GM12801 (cell line): ENCODE data around the gene MTA3.

Experiments
- CTCF ChIP-seq: IDR thresholded peaks from one replicate; pipeline ENCODE4 v1.5.1; 2011; ENCODE audit warnings: control low read depth; ENCODE audit not compliant: insufficient read length; ENCODE audit errors: extremely low read depth

Gene MTA3

GRCh38 chr2:42757981-42758740 is 189.7 kb downstream of the MTA3 start:
- TF ChIP-seq CTCF: no peak

- TF ChIP-seq CTCF: no peak
These were observed 190.3 kb downstream of the MTA3 start for GRCh38 chr2:42758751-42759150.

DNA sequence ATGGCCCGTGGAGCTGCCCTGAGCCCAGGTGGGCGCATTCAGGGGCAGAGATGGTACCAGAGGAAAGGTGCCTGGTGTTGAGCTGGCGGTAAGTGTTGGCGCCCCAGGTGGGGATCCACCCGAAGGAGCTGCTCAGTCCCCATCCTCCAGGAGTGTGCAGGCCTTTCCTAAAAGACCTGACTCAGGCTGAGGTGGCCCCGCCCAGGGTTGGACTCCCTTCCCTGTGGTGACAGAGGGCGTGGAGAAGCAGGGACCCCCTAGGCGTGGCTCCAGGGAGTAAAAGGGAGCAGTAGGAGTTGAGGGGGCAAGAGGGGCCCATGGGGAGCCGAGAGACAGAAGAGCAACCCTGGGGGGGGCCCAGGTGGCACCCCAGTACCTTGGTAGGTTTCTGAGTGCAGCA is 193.1 kb downstream of the MTA3 start:
- TF ChIP-seq CTCF: no peak

GRCh38 chr2:42762155-42762554 is 193.7 kb downstream of the MTA3 start:
- no peak for TF ChIP-seq CTCF

- TF ChIP-seq CTCF: no peak
These were observed 194.7 kb downstream of the MTA3 start for GRCh38 chr2:42762823-42763804.

GRCh38 chr2:42764096-42764495 is 195.7 kb downstream of the MTA3 start, which contains the start of gene OXER1:
OXER1 (minus strand) TSS chr2:42764135; CDS start chr2:42764062, 73 bp downstream.
- TF ChIP-seq CTCF: no peak

- no peak for TF ChIP-seq CTCF
These were observed 196.5 kb downstream of the MTA3 start for GRCh38 chr2:42764901-42765300.
